ENCODE results near the gene SVIL.

GRCh38 chr10:29408847-29409240 is 225.9 kb downstream of the SVIL start:
- TF ChIP-seq CTCF (IDR thresholded peaks at IDR 0.05), result no peak
- TF ChIP-seq EZH2 (IDR thresholded peaks at IDR 0.05), result no peak
